ENCODE measurements around the gene ATP1B3.
"Not testable (repeated sequence)": the region's sequence is repeated elsewhere in the genome, so short reads cannot be mapped to it uniquely, and the experiment has no call there.

The ATP1B3 gene

GRCh38 chr3:141860766-141861513, 15.5 kb upstream of the ATP1B3 start:
- DNase-seq: no peak

- no peak for DNase-seq
These were observed 14.1 kb upstream of the ATP1B3 start for GRCh38 chr3:141862279-141862816.

GRCh38 chr3:141863491-141863890, 13.0 kb upstream of the ATP1B3 start:
- no peak for DNase-seq

- no peak for DNase-seq
These were observed 12.0 kb upstream of the ATP1B3 start for GRCh38 chr3:141864281-141864970.

GRCh38 chr3:141865101-141865500, 11.3 kb upstream of the ATP1B3 start:
- no peak for DNase-seq

GRCh38 chr3:141870091-141870687, 6.3 kb upstream of the ATP1B3 start:
- no peak for DNase-seq

- peak; percentile 61 for DNase-seq
These were observed 1.0 kb upstream of the ATP1B3 start for GRCh38 chr3:141875374-141875892.

- DNase-seq: no peak
These were observed 506 bp upstream of the ATP1B3 start for GRCh38 chr3:141875893-141876380.

- no peak for DNase-seq
These were observed 613 bp downstream of the ATP1B3 start for GRCh38 chr3:141876891-141877621.

- DNase-seq: no peak
These were observed 1.5 kb downstream of the ATP1B3 start for GRCh38 chr3:141877911-141878310.

- DNase-seq: no peak
These were observed 1.9 kb downstream of the ATP1B3 start for GRCh38 chr3:141878326-141878725.

- no peak for DNase-seq
These were observed 2.4 kb downstream of the ATP1B3 start for GRCh38 chr3:141878817-141879216.

- no peak for DNase-seq
These were observed 5.3 kb downstream of the ATP1B3 start for GRCh38 chr3:141881702-141882101.

- no peak for DNase-seq
These were observed 10.6 kb downstream of the ATP1B3 start for GRCh38 chr3:141887051-141887450.

- not testable (repeated sequence) for DNase-seq
These were observed 12.1 kb downstream of the ATP1B3 start for GRCh38 chr3:141888548-141888947.

- DNase-seq: no peak
These were observed 18.2 kb downstream of the ATP1B3 start for GRCh38 chr3:141894524-141895176.

- no peak for DNase-seq
These were observed 19.3 kb downstream of the ATP1B3 start for GRCh38 chr3:141895731-141896130.

- DNase-seq: no peak
These were observed 22.5 kb downstream of the ATP1B3 start for GRCh38 chr3:141898908-141899307.

- no peak for DNase-seq
These were observed 23.9 kb downstream of the ATP1B3 start for GRCh38 chr3:141900343-141900742.

- DNase-seq: no peak
These were observed 25.5 kb downstream of the ATP1B3 start for GRCh38 chr3:141901914-141902313.

- no peak for DNase-seq
These were observed 27.8 kb downstream of the ATP1B3 start for GRCh38 chr3:141904203-141904602.

GRCh38 chr3:141905129-141905528, 28.7 kb downstream of the ATP1B3 start:
- no peak for DNase-seq
